HL-60 (cell line): ENCODE measurements around the gene USP5.

Experiments
- DNase-seq, 2 experiments: peaks; one replicate each; pipeline ENCODE4 v3.0.0-alpha.2; 2010 to 2020; ENCODE audit warnings: low read depth in 1 of 2, low spot score in 1 of 2
- H3K27ac ChIP-seq: fragments of 250-450 bp; sonication (Bioruptor Pico); replicated peaks from 2 replicates; pipeline ENCODE4 v1.5.1; 2020; ENCODE audit warnings: mild to moderate bottlenecking, moderate library complexity
- H3K27me3 ChIP-seq: fragments of 250-450 bp; sonication (Bioruptor Pico); 2 replicates; pipeline ENCODE4 v1.5.1; 2021; ENCODE audit warnings: mild to moderate bottlenecking, moderate library complexity; ENCODE audit not compliant: insufficient read depth, poor library complexity, severe bottlenecking
- H3K4me3 ChIP-seq: replicated peaks from 2 replicates; pipeline ENCODE4 v1.5.1; 2011; ENCODE audit warnings: mild to moderate bottlenecking, control low read depth, low read length; ENCODE audit not compliant: insufficient read depth
- GABPA ChIP-seq: IDR thresholded peaks from 2 replicates; pipeline ENCODE4 v1.6.1; 2012; ENCODE audit warnings: low read depth
- POLR2AphosphoS5 ChIP-seq: IDR thresholded peaks from 2 replicates; pipeline ENCODE4 v1.6.1; 2012; ENCODE audit warnings: low read depth
- SPI1 ChIP-seq: IDR thresholded peaks from 2 replicates; pipeline ENCODE4 v1.6.1; 2012; ENCODE audit warnings: low read depth, mild to moderate bottlenecking, borderline replicate concordance
- TF ChIP-seq, protein P1 (sequence below): IDR thresholded peaks from one replicate; pipeline ENCODE4 v1.5.1; 2011; ENCODE audit warnings: low read length, control low read depth, inconsistent platforms; ENCODE audit not compliant: insufficient read depth
- TF ChIP-seq, protein P2 (sequence below): IDR thresholded peaks from 2 replicates; pipeline ENCODE4 v1.6.1; 2012; ENCODE audit warnings: low read depth; ENCODE audit not compliant: insufficient replicate concordance

The USP5 gene

DNA sequence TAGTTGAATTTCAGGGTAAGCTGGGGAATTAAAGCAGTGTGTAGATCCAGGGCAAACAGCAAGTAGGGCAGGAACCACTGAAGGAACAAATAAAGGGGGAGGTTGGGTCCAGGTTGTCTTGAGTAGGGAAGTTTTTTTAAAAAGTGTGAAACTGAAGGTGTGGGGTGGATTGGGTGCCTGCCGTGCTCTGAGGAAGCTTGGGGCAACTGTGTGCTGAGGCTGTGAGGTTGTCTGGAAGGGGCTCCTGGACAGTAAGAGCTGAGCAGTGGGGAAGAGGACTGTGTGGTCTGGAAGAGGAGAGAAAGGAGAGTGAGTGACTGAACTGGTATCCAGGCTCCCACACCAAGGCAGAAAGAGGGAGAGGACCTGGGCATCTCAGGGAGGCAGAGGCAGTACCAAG is 41.2 kb upstream of the USP5 start:
- DNase-seq, result no peak
- H3K27ac ChIP-seq, result no peak overlapping the region
- no peak overlapping the region for H3K4me3 ChIP-seq
- TF ChIP-seq, protein P1, sequence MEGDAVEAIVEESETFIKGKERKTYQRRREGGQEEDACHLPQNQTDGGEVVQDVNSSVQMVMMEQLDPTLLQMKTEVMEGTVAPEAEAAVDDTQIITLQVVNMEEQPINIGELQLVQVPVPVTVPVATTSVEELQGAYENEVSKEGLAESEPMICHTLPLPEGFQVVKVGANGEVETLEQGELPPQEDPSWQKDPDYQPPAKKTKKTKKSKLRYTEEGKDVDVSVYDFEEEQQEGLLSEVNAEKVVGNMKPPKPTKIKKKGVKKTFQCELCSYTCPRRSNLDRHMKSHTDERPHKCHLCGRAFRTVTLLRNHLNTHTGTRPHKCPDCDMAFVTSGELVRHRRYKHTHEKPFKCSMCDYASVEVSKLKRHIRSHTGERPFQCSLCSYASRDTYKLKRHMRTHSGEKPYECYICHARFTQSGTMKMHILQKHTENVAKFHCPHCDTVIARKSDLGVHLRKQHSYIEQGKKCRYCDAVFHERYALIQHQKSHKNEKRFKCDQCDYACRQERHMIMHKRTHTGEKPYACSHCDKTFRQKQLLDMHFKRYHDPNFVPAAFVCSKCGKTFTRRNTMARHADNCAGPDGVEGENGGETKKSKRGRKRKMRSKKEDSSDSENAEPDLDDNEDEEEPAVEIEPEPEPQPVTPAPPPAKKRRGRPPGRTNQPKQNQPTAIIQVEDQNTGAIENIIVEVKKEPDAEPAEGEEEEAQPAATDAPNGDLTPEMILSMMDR, result no peak
- TF ChIP-seq, protein P2, sequence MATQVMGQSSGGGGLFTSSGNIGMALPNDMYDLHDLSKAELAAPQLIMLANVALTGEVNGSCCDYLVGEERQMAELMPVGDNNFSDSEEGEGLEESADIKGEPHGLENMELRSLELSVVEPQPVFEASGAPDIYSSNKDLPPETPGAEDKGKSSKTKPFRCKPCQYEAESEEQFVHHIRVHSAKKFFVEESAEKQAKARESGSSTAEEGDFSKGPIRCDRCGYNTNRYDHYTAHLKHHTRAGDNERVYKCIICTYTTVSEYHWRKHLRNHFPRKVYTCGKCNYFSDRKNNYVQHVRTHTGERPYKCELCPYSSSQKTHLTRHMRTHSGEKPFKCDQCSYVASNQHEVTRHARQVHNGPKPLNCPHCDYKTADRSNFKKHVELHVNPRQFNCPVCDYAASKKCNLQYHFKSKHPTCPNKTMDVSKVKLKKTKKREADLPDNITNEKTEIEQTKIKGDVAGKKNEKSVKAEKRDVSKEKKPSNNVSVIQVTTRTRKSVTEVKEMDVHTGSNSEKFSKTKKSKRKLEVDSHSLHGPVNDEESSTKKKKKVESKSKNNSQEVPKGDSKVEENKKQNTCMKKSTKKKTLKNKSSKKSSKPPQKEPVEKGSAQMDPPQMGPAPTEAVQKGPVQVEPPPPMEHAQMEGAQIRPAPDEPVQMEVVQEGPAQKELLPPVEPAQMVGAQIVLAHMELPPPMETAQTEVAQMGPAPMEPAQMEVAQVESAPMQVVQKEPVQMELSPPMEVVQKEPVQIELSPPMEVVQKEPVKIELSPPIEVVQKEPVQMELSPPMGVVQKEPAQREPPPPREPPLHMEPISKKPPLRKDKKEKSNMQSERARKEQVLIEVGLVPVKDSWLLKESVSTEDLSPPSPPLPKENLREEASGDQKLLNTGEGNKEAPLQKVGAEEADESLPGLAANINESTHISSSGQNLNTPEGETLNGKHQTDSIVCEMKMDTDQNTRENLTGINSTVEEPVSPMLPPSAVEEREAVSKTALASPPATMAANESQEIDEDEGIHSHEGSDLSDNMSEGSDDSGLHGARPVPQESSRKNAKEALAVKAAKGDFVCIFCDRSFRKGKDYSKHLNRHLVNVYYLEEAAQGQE, result no peak
- TF ChIP-seq GABPA, result no peak
- no peak for TF ChIP-seq POLR2AphosphoS5
- no peak for TF ChIP-seq SPI1
- no peaks in the 10 kb centered on the region for H3K27me3 ChIP-seq

DNA sequence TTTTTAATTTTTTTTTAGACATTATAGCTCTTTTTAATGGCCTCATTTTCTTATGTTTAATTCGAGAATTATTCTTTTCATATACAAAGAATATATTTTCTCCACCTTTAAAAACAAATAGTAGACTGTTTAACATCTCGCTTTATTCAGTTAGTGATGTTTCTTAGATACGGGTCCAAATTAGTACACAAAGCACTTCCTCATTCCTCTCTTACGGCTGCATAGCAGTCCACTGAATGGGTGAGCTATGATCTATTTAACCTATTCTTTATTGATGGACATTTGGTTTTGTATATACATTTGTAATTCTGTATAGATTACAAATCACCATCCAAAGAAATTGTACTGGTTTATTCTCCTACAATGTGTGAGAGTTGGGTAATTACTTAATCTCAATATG is 38.6 kb upstream of the USP5 start:
- Histone ChIP-seq H3K27ac (no peak overlapping the region), H3K4me3 (no peak overlapping the region), H3K27me3 (no peaks in the 10 kb centered on the region)
- TF ChIP-seq SPI1 (peak; percentile 77), GABPA (no peak)
- no peak for DNase-seq

DNA sequence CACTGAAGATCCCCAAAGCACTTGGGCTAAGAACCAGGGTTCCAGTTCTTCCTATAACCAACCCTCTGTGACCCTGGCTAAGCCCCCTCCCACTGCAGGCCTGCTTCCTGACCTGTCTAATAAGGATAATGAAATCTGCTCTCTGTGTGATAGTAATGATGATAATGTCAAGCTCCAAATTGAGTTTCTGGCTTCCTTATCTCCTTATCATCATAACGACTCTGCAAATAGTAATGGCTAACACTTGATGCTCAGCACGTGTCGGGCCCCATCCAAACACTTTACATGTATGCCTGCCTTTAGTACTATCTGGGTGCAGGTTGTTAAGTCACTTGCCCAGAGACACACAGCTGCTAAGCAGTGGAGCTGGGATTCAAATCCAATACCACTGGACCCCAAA is 35.4 kb upstream of the USP5 start:
- no peak overlapping the region for H3K4me3 ChIP-seq
- H3K27me3 ChIP-seq, result no peaks in the 10 kb centered on the region
- H3K27ac ChIP-seq, result no peak overlapping the region
- DNase-seq, result no peak
- TF ChIP-seq, protein P2, result no peak
- TF ChIP-seq, protein P1, result no peak

DNA sequence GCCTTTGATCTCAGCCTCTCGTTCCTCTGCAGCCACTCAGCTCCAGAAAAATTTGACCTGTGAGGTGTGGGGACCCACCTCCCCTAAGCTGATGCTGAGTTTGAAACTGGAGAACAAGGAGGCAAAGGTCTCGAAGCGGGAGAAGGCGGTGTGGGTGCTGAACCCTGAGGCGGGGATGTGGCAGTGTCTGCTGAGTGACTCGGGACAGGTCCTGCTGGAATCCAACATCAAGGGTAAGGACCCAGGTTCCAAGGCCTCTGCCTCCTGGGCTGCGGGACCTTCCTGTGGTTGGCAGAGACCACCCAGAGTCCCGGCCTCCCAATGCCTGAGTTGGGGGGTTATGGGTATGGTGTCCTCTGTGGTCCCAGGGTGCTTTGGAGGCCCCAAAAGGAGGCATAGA is 34.9 kb upstream of the USP5 start:
- no peak for TF ChIP-seq POLR2AphosphoS5
- no peak for TF ChIP-seq GABPA
- no peak for TF ChIP-seq SPI1
- TF ChIP-seq, protein P2, result no peak
- TF ChIP-seq, protein P1, result no peak
- peaks cover 4% of the 10 kb centered on the region for H3K27me3 ChIP-seq
- DNase-seq, result no peak
- no peak overlapping the region for H3K4me3 ChIP-seq
- H3K27ac ChIP-seq, result no peak overlapping the region
